ENCODE results near the gene BASP1. TPM values are rescaled to one million over a fixed set of nuclear protein-coding genes. Genes with fewer than 3 reads are reported as not detected.
"Not testable (repeated sequence)": the region's sequence is repeated elsewhere in the genome, so short reads cannot be mapped to it uniquely, and the experiment has no call there.

The BASP1 gene
- total RNA-seq, 5 donors from 2014 or later (not counting 1 experiment from before 2014, with no cell fraction given) = 0.47 to 4.6 (median 2.2) TPM

GRCh38 chr5:17305964-17306725, 88.7 kb downstream of the BASP1 start:
- Mint-ChIP-seq H3K27ac (no peak overlapping the region), H3K4me1 (no peaks in the 10 kb centered on the region), H3K4me3 (no peak overlapping the region), H3K9me3 (peaks cover 2 to 16% (median 9%) of the 10 kb centered on the region in 3 donors), H3K36me3 (no peaks in the 10 kb centered on the region), H3K27me3 (no peaks in the 10 kb centered on the region)
- ATAC-seq (replicated peaks in 1 of 4) = no peak
- H3K9me3 ChIP-seq = no peaks in the 10 kb centered on the region
- no peaks in the 10 kb centered on the region for H3K4me1 ChIP-seq (ENCODE audit: control insufficient read depth in 1 of 2, extremely low read depth in 1 of 2, insufficient read depth in 2 of 2, low read length in 2 of 2)
- no peaks in the 10 kb centered on the region for H3K36me3 ChIP-seq (ENCODE audit: control insufficient read depth in 2 of 2, extremely low read depth in 1 of 2, insufficient read depth in 1 of 2, low read length in 1 of 2)
- no peak overlapping the region for H3K4me3 ChIP-seq (ENCODE audit: control insufficient read depth in 1 of 2, extremely low read depth in 1 of 2, low read length in 1 of 2)
- 89% methylated on average over 10 of the region's 14 CpGs for WGBS (ENCODE audit: insufficient coverage)
- H3K27ac ChIP-seq (ENCODE audit: low read length) = no peak overlapping the region
- H3K27me3 ChIP-seq (replicated peaks in 1 of 2; ENCODE audit: control insufficient read depth in 2 of 2, extremely low read depth in 1 of 2, insufficient read depth in 2 of 2, low read length in 1 of 2) = no peaks in the 10 kb centered on the region
- ChIA-PET POLR2A (no interaction called here), CTCF (no interaction called here)
- DNase-seq = no peak

- Histone ChIP-seq H3K36me3 (ENCODE audit: control insufficient read depth in 2 of 2, extremely low read depth in 1 of 2, insufficient read depth in 1 of 2, low read length in 1 of 2) (no peaks in the 10 kb centered on the region), H3K27ac (ENCODE audit: low read length) (no peak overlapping the region), H3K4me3 (ENCODE audit: control insufficient read depth in 1 of 2, extremely low read depth in 1 of 2, low read length in 1 of 2) (no peak overlapping the region), H3K4me1 (ENCODE audit: control insufficient read depth in 1 of 2, extremely low read depth in 1 of 2, insufficient read depth in 2 of 2, low read length in 2 of 2) (no peaks in the 10 kb centered on the region), H3K9me3 (no peaks in the 10 kb centered on the region), H3K27me3 (replicated peaks in 1 of 2; ENCODE audit: control insufficient read depth in 2 of 2, extremely low read depth in 1 of 2, insufficient read depth in 2 of 2, low read length in 1 of 2) (no peaks in the 10 kb centered on the region)
- Mint-ChIP-seq H3K4me1 (no peaks in the 10 kb centered on the region), H3K9me3 (peaks cover 2 to 16% (median 9%) of the 10 kb centered on the region in 3 donors), H3K27ac (no peak overlapping the region), H3K27me3 (no peaks in the 10 kb centered on the region), H3K36me3 (no peaks in the 10 kb centered on the region), H3K4me3 (no peak overlapping the region)
- WGBS (ENCODE audit: insufficient coverage) = 91% methylated on average over 12 of the region's 14 CpGs
- CTCF ChIA-PET = no interaction called here
- ATAC-seq (replicated peaks in 1 of 4) (no peak), DNase-seq (no peak)
- POLR2A ChIA-PET = no interaction called here
These were observed 89.3 kb downstream of the BASP1 start for GRCh38 chr5:17306726-17307091.

- H3K4me3 Mint-ChIP-seq; POLR2A ChIA-PET; H3K4me3 ChIP-seq (ENCODE audit: control insufficient read depth in 1 of 2, extremely low read depth in 1 of 2, low read length in 1 of 2); H3K27me3 Mint-ChIP-seq; H3K4me1 ChIP-seq (ENCODE audit: control insufficient read depth in 1 of 2, extremely low read depth in 1 of 2, insufficient read depth in 2 of 2, low read length in 2 of 2); H3K9me3 ChIP-seq; H3K36me3 ChIP-seq (ENCODE audit: control insufficient read depth in 2 of 2, extremely low read depth in 1 of 2, insufficient read depth in 1 of 2, low read length in 1 of 2); CTCF ChIA-PET; H3K27me3 ChIP-seq (replicated peaks in 1 of 2; ENCODE audit: control insufficient read depth in 2 of 2, extremely low read depth in 1 of 2, insufficient read depth in 2 of 2, low read length in 1 of 2); H3K27ac ChIP-seq (ENCODE audit: low read length); H3K27ac Mint-ChIP-seq; ATAC-seq (replicated peaks in 1 of 4); DNase-seq; H3K36me3 Mint-ChIP-seq; H3K4me1 Mint-ChIP-seq: not testable (repeated sequence)
- H3K9me3 Mint-ChIP-seq = peaks cover 2 to 16% (median 9%) of the 10 kb centered on the region in 3 donors
- WGBS (ENCODE audit: insufficient coverage) = 100% methylated on average over 2 of the region's 4 CpGs
These were observed 90.0 kb downstream of the BASP1 start for GRCh38 chr5:17307440-17307839.

- no peak overlapping the region for H3K4me3 Mint-ChIP-seq
- ChIA-PET POLR2A (no interaction called here), CTCF (no interaction called here)
- Histone ChIP-seq H3K27me3 (replicated peaks in 1 of 2; ENCODE audit: control insufficient read depth in 2 of 2, extremely low read depth in 1 of 2, insufficient read depth in 2 of 2, low read length in 1 of 2) (no peaks in the 10 kb centered on the region), H3K27ac (ENCODE audit: low read length) (no peak overlapping the region), H3K36me3 (ENCODE audit: control insufficient read depth in 2 of 2, extremely low read depth in 1 of 2, insufficient read depth in 1 of 2, low read length in 1 of 2) (no peaks in the 10 kb centered on the region), H3K9me3 (no peaks in the 10 kb centered on the region), H3K4me1 (ENCODE audit: control insufficient read depth in 1 of 2, extremely low read depth in 1 of 2, insufficient read depth in 2 of 2, low read length in 2 of 2) (no peaks in the 10 kb centered on the region), H3K4me3 (ENCODE audit: control insufficient read depth in 1 of 2, extremely low read depth in 1 of 2, low read length in 1 of 2) (no peak overlapping the region)
- H3K27me3 Mint-ChIP-seq = no peaks in the 10 kb centered on the region
- DNase-seq (no peak), ATAC-seq (replicated peaks in 1 of 4) (no peak)
- no peaks in the 10 kb centered on the region for H3K36me3 Mint-ChIP-seq
- WGBS (ENCODE audit: insufficient coverage) = 95% methylated on average over 7 of the region's 9 CpGs
- H3K27ac Mint-ChIP-seq = no peak overlapping the region
- H3K9me3 Mint-ChIP-seq = peaks cover 2 to 16% (median 4%) of the 10 kb centered on the region in 3 donors
- no peaks in the 10 kb centered on the region for H3K4me1 Mint-ChIP-seq
These were observed 91.1 kb downstream of the BASP1 start for GRCh38 chr5:17308326-17309065.

GRCh38 chr5:17309462-17309861, 92.0 kb downstream of the BASP1 start:
- H3K27me3 Mint-ChIP-seq = no peaks in the 10 kb centered on the region

GRCh38 chr5:17310502-17310901, 93.1 kb downstream of the BASP1 start:
- POLR2A ChIA-PET; H3K4me1 Mint-ChIP-seq; H3K36me3 ChIP-seq (ENCODE audit: control insufficient read depth in 2 of 2, extremely low read depth in 1 of 2, insufficient read depth in 1 of 2, low read length in 1 of 2); H3K27me3 ChIP-seq (replicated peaks in 1 of 2; ENCODE audit: control insufficient read depth in 2 of 2, extremely low read depth in 1 of 2, insufficient read depth in 2 of 2, low read length in 1 of 2); CTCF ChIA-PET; DNase-seq; H3K4me3 Mint-ChIP-seq; H3K4me1 ChIP-seq (ENCODE audit: control insufficient read depth in 1 of 2, extremely low read depth in 1 of 2, insufficient read depth in 2 of 2, low read length in 2 of 2); H3K27ac Mint-ChIP-seq; ATAC-seq (replicated peaks in 1 of 4); H3K9me3 ChIP-seq; H3K4me3 ChIP-seq (ENCODE audit: control insufficient read depth in 1 of 2, extremely low read depth in 1 of 2, low read length in 1 of 2); H3K36me3 Mint-ChIP-seq; H3K27me3 Mint-ChIP-seq; H3K27ac ChIP-seq (ENCODE audit: low read length): not testable (repeated sequence)
- 88% methylated on average over 2 of the region's 4 CpGs for WGBS (ENCODE audit: insufficient coverage)
- H3K9me3 Mint-ChIP-seq = peaks cover 2 to 16% (median 4%) of the 10 kb centered on the region in 3 donors

More at GRCh38 chr5:17309462-17309861, 92.0 kb downstream of the BASP1 start:
- Histone ChIP-seq H3K9me3 (no peaks in the 10 kb centered on the region), H3K27ac (ENCODE audit: low read length) (no peak overlapping the region), H3K4me1 (ENCODE audit: control insufficient read depth in 1 of 2, extremely low read depth in 1 of 2, insufficient read depth in 2 of 2, low read length in 2 of 2) (no peaks in the 10 kb centered on the region), H3K27me3 (replicated peaks in 1 of 2; ENCODE audit: control insufficient read depth in 2 of 2, extremely low read depth in 1 of 2, insufficient read depth in 2 of 2, low read length in 1 of 2) (no peaks in the 10 kb centered on the region), H3K4me3 (ENCODE audit: control insufficient read depth in 1 of 2, extremely low read depth in 1 of 2, low read length in 1 of 2) (no peak overlapping the region), H3K36me3 (ENCODE audit: control insufficient read depth in 2 of 2, extremely low read depth in 1 of 2, insufficient read depth in 1 of 2, low read length in 1 of 2) (no peaks in the 10 kb centered on the region)
- Mint-ChIP-seq H3K4me1 (no peaks in the 10 kb centered on the region), H3K36me3 (no peaks in the 10 kb centered on the region), H3K9me3 (peaks cover 2 to 16% (median 4%) of the 10 kb centered on the region in 3 donors), H3K4me3 (no peak overlapping the region), H3K27ac (no peak overlapping the region)
- WGBS (ENCODE audit: insufficient coverage) = no CpG with 5 or more reads among the region's 3 CpGs
- ATAC-seq (replicated peaks in 1 of 4) (no peak), DNase-seq (no peak)
- ChIA-PET CTCF (no interaction called here), POLR2A (no interaction called here)

Data from T-cell (primary cell).